IPS DF 19.7 (cell line): Measurements from ENCODE around the gene DNAJC3.
"Not testable (repeated sequence)": the region's sequence is repeated elsewhere in the genome, so short reads cannot be mapped to it uniquely, and the experiment has no call there.

Source experiments
- DNase-seq: peaks from one replicate; pipeline ENCODE4 v3.0.0-alpha.2; 2013; ENCODE audit warnings: low read depth, low spot score

DNAJC3 gene

GRCh38 chr13:95781016-95781415, 104.1 kb downstream of the DNAJC3 start:
- DNase-seq, result no peak

- DNase-seq, result not testable (repeated sequence)
Measured at GRCh38 chr13:95781940-95782339, 105.0 kb downstream of the DNAJC3 start.

GRCh38 chr13:95783747-95784146, 106.8 kb downstream of the DNAJC3 start:
- DNase-seq, result no peak

- no peak for DNase-seq
Measured at GRCh38 chr13:95784161-95784899, 107.4 kb downstream of the DNAJC3 start.

- no peak for DNase-seq
Measured at GRCh38 chr13:95784900-95785290, 108.0 kb downstream of the DNAJC3 start.

- DNase-seq, result no peak
Measured at GRCh38 chr13:95787356-95788099, 110.6 kb downstream of the DNAJC3 start.

- DNase-seq, result no peak
Measured at GRCh38 chr13:95788100-95788463, 111.1 kb downstream of the DNAJC3 start.

GRCh38 chr13:95789315-95789714, 112.4 kb downstream of the DNAJC3 start:
- DNase-seq, result not testable (repeated sequence)

GRCh38 chr13:95791084-95791722, 114.3 kb downstream of the DNAJC3 start:
- no peak for DNase-seq

GRCh38 chr13:95793018-95793555, 116.1 kb downstream of the DNAJC3 start:
- no peak for DNase-seq

GRCh38 chr13:95793781-95794180, 116.8 kb downstream of the DNAJC3 start:
- no peak for DNase-seq

- DNase-seq, result no peak
Measured at GRCh38 chr13:95797016-95797415, 120.1 kb downstream of the DNAJC3 start.

- DNase-seq, result no peak
Measured at GRCh38 chr13:95800436-95800835, 123.5 kb downstream of the DNAJC3 start.

GRCh38 chr13:95801825-95802224, 124.9 kb downstream of the DNAJC3 start:
- no peak for DNase-seq

- no peak for DNase-seq
Measured at GRCh38 chr13:95805921-95806320, 129.0 kb downstream of the DNAJC3 start.

GRCh38 chr13:95809429-95809828, 132.5 kb downstream of the DNAJC3 start:
- DNase-seq, result no peak

- no peak for DNase-seq
Measured at GRCh38 chr13:95813139-95813538, 136.2 kb downstream of the DNAJC3 start.

GRCh38 chr13:95814495-95814894, 137.6 kb downstream of the DNAJC3 start:
- no peak for DNase-seq

GRCh38 chr13:95822303-95822702, 145.4 kb downstream of the DNAJC3 start:
- DNase-seq, result no peak

GRCh38 chr13:95833126-95833525, 156.2 kb downstream of the DNAJC3 start:
- no peak for DNase-seq

- DNase-seq, result no peak
Measured at GRCh38 chr13:95833719-95834118, 156.8 kb downstream of the DNAJC3 start.

GRCh38 chr13:95834134-95834765, 157.3 kb downstream of the DNAJC3 start:
- DNase-seq, result peak; percentile 30
